Globus pallidus (tissue), 1 donor: Measurements from ENCODE around the gene NOTCH1.

Source experiments
- DNase-seq: peaks from one replicate; pipeline ENCODE4 v3.0.0-alpha.2; 2015; ENCODE audit warnings: low spot score

Gene NOTCH1

DNA sequence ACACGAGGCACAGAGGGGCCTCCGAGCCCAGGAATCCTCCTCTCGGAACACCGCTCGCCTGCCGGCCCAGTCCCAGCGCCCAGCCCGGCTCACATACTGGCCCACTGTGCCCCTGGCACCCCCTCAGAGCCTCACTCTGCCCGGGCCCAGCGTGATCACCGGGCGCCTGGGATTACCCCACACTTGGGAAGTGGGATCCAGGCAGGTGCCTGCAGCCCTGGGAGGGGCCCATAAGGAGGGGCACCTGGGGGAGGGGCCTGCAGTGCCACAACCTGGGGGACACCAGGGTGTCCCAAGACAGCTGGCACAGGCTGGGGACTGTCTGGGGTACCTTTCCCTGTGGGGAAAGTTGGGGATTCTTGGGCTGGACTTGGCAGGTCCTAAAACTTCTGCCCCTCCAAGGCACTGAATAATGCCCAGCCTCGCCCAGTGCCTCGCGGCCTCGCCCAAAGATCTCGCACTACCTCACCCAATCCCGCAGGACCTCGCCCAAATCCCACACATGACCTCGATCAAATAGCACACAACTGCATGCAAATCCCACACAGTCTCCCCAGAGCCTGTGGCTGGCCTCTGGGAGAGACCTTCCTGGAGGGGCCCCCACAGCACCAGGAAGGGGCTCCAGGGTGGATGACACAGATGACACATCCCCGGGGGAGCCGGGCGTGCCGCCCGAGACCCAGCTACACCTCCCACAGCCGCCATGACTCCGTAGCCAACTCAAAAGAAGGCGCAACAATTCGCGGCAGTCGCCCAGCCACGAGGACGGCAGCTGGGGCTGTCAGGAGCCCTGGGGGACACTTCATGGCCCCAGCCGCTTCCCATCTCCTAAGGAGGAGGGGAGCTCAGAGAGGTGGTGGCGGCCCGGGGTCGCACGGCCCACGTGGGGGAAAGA lies 13.7 kb downstream of the NOTCH1 start:
- no peak for DNase-seq

DNA sequence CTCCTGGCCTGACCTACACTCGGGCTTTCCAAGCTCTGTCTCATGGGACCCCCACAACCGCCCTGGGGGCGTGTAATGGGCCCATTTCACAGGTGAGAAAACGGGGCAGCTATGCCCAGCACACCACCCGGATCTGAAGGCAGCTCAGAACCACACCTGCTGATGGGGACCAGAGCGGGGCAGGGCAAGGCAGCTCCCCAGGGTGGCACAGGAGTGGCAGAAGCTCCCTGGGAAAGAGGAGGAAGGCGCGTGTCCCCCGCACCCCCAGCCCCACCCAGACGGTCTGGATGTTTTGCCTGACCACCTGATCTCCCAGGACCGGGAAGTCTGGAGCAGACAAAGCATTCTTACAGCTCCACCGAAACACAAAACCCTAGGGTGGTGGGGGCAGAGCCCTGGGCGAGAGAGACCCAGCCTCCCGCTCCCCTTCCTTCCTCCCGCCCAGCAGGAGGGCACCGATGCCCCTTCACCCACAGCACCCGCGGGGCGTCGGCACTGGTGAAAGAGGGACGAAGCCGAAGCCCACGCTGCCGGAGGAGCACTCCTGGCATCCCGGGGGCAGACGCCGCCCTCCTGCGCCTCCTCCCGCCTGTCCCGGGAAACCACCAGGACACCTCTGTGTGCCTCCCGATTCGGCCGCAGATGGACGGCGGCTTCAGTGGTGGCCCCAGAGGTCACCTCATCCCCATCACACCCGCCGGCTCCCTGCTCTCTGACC lies 14.5 kb downstream of the NOTCH1 start:
- DNase-seq: no peak

DNA sequence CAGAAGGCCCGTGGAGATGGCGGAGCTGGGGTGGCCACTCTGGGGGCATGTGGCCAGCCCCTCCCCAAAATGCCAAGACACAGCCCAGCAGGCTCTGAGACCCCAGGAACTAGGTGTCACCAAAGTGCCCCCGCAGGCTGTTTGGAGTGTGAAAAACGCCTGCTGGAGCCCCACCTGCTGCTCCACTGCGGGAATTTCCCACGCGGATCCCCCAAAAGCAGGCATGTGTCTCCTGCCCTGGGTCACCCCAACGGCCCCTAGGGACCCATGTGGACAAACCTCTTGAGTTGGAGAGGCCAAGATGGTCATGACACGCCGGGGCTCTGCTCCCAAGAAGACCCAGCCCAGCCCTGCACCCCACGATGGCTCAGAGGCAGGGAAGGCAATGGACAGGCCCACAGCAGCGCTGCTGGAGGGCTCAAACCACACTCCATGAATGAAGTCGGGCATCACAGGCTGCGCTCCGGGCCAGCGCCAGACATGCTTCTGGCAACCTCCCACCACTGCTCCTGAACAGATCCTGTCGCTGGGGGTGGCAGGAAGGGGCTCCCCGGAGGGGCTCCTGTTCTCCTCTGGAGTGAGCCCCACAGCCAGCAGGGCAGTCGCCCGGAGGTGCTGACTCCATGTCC lies 15.3 kb downstream of the NOTCH1 start:
- DNase-seq: no peak

DNA sequence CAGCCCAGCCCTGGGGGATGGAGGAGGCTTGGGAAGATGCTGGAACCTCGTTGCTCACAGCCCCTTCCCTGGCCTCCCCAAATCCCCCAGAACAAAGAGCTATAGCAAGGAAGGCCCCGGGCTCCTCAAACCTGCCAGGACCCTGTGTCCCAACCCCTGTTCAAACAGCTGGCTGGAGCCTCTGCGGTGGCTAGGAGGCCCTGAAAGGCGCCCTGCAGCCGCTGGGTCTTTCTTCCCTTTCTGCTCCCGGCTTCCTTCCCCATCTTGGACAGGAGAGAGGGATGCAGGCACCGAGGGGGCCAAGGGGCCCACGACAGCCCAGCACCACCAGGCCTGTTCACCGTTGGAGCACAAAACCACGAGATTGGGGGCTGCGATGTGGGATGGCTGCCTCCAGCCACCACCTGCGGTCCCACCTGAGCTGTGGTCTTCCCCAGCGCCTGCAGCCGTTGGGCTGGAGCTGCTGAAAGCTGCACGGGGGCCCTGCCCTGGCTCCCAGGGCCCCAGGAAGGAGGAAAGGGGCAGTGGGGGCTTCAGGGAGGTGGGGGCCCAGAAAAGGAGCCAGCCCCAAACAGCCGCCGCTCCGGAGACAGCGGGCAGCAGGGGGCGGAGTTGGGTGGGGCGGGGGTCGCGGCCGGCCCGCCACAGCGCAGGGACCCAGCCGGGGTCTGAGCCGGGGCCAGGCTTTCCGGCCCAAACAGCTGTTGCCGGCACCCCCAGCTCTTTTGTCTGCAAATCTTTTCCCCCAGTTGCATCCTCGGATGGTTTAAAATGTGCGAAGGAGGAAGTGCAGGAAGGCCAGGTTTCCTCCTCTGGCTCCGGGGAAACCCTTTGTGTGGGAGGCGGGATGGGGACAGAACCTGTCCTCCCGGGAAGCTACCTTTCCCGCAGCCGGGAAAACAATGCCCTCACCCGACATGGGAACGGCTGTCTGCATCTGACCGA lies 16.1 kb downstream of the NOTCH1 start:
- DNase-seq: no peak

DNA sequence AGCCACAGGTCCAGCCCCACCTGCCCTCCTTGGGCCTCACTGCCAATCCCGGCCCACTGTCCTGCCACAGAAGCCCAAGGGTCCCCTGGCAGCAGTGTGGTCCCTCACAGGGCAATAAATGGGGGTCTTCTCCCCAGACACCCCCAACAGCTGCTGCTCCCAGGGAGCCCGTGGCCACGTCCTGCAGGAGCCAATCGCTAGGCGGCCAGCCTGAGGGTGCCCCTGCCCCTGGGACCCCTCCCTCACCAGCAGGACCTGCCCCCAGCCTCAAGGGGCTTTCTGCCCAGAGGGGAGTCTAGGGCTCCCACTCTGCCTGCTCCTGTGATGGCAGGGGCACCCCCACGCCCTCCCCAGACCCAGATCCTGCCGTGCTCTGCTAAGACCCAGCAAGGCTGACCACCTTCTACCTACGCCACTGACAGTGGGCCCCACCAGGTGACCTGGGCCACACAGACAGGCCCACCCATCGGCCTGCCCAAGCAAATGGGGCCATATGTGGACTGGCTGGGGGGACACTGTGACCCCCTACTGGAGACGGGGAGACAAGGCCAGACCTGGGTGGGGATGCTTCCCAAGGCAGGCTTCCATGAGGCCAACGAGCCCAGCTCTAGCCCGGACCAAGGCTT lies 17.0 kb downstream of the NOTCH1 start:
- no peak for DNase-seq

DNA sequence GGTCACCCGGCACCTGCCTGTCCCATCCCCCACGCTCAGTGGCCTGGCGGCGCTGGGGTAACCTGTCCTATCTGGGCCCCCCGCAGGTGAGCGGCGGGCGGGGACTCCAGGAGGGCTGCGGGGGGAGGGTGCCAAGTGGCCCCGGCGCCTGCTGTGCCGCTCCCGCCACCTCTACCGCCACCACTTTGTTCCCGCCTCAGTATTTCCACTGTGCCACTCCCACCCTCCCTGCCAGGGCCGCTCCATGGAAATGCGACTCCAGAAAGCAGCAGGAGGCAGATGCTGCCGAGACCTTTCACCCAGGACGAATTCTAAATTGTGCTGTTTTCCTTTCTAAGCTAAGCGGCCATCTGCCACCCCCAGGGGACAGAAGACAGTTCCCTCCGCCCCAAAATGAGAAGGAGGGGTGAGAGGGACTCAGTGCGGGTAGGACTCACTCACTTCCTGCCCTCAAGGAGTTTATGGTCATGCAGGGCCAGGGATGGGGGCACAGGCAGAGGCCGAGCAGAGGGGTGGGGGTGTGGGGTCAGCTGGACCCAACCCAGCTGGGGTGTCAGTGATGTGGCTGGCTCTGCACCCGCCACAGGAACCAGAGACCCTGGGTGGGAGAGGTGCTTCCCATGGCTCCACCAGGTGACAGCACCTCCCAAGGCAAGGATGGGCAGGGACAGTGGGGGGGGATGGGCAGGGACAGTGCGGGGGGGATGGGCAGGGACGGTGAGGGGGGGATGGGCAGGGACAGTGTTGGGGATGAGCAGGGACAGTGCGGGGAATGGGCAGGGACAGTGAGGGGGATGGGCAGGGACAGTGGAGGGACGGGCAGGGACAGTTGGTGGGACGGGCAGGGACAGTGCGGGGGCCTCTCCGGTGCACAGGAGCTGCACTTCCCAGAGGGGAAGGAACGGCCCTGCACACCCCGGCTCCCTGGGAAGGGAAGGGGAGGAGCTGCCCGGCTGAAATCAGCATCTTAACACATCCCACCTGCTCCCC lies 17.8 kb downstream of the NOTCH1 start:
- no peak for DNase-seq

DNA sequence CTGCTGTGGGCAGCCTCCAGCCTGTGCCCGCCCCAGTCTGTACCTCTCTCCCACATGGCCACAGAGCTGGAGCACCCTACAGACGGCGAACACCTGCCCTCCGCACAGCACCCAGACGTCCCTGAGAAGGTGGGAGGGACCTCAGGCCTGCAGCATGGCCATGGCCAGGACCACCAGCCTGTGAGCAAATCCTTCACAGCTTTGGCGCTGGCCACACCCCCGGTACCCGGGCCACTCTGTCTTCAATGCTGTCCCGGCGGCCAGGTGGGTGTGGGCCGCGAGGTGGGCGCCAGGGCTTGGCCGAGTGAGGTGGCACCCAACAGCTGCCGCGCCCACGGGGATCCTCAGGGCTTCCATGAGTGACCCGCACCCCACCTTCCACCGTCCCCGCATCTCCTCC lies 18.7 kb downstream of the NOTCH1 start:
- DNase-seq: no peak

DNA sequence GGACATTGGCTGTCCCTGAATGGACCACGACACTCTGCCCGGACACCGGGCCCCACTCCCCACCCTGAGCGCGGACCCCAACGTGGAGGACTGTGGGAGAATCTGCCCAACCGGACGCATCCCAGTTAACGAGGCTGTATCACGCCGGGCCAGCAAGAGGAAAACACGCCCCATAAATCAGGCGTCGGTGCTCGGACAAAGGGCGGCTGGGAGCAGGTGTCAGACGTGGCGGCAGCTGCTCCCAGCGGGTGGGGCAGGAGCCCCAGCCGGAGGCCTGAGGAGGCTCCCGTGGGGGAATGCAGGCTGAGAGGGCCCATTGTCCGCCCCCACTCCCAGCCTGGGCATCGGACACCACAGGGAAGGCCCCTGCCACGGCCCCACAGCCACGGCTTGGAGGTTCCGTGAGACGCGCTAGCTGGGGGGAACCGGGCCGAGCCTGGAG lies 19.2 kb downstream of the NOTCH1 start:
- DNase-seq: peak; percentile 92

DNA sequence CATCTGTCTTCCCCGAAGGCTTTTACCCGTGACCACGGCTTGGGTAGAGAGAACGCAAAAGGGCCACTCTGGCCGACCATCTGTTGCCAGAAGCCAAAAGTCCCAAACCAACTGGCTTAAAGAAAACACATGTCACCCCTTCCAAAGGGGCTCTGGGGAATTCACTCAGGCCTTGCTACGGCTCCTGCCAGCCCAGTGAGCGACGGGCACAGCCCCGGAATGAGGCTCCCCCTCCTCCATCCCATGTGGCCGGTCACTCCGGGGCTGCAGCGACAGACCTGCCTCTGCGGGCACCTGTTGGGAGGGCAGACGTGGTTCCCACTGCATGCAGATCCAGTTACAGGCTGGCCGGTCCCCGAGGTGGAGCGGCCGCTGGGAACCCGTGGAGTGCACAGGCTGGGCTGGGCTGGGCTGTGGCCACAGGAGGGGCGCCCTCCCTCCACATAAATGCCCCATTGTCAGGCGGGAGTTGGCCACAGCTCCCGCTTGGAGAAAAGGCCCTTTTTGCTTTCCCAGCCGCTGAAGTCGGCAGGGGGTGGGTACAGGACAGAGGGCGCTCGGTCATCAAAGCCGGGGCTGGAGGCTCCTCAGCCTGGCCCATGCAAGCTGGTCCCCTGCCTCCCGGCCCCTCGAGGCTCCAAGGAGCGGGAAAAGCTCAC lies 19.9 kb downstream of the NOTCH1 start:
- peak; percentile 99 for DNase-seq

DNA sequence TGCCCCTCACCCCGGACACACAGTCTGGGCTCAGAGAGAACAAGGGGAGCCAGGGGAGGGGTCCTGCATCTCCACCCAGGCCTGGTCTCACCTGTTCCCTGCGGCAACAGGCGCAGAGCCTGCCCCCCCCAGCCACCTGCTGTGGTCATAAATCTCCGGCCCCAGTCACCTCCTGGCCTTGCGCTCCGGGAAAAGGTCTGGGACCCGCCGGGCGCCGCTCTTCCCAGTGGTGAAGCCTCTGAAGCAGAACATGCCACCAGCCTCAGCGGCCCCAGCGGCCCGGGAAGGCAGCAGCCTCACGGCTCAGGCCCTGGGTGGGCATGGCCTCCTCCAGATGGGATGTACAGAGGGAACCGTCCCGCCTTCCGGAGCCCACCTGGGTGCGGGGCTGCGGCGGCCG lies 20.6 kb downstream of the NOTCH1 start:
- DNase-seq: no peak

DNA sequence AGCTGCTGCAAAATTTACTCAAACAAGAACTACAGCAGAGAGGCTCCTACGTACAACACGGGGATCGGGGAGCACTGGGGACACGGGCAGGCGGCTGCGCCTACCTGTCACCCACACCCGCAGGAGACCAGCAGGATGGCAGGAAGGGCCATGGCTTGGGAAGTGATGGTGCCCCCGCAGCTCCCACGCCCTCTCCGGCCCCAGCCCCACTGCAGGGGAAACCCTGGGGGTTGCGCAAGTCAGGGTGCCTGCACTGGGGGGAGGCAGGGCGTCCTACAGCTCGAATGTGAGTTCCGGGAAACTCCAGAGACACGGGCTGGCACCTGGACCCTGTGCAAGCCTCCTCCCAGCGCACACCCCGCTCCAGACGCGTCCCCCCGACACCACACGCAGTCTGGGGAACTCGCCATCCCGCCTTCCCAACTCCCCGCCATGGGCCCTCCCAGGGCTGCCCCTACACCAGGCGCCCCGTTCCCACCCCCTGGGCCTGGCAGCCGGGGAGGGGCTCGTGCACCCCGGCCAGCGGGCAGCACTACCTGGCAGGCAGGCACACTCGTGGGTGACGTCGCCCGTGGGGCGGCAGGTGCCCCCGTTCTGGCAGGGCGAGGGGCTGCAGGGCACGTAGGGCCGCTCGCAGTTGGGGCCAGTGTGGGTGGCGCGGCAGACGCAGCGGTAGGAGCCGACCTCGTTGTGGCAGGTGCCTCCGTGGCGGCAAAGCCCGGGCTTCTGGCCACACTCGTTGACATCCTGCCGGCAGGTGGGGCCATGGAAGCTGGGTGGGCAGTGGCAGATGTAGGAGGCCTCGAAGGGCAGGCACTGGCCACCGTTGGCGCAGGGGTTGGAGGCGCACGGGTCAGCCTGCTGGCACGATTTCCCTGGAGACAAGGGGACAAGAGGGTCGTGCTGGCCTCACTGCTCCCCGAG lies 23.3 kb downstream of the NOTCH1 start:
- no peak for DNase-seq

DNA sequence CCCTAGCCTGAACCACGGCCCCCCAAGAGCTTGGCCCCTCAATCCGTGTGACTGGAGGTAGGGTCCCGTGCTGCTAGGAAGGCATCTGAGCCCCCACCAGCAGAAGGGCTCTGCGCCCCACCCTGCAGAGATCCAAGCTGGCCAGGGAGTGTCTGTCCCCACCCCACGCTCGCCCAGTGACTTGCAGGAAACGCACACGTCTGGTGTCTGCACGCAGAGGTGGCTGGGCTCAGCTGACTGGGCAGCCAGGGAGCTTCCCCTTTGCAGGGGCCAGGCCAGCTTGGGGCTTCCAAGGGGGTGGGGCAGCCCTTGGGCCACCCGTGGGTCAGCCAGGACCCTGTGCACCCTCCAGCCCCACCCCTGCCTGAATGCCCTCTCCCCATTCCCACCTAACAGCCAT lies 24.3 kb downstream of the NOTCH1 start:
- DNase-seq: no peak

DNA sequence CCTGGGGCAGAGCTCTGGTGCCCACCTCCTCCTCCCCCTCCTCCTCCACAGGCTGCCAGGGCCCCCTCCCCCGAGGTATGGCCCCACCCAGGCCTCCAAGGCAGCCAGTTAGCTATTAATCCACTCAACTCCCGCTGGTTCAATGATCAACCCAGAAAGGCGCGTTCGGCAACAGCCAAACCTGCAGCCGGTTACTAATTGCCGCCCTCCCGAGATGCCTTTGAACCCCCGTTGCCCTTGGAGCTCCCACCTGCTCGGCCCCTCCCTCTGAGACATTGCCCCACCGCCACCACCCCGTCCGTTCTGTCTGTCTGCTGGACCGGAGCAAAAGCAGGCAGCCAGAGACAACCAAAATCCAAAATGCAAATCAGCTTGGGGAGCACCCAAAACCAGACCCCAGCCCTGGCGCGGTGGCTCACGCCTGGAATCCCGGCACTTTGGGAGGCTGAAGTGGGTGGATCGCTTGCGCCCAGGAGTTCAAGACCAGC lies 25.8 kb downstream of the NOTCH1 start:
- no peak for DNase-seq

DNA sequence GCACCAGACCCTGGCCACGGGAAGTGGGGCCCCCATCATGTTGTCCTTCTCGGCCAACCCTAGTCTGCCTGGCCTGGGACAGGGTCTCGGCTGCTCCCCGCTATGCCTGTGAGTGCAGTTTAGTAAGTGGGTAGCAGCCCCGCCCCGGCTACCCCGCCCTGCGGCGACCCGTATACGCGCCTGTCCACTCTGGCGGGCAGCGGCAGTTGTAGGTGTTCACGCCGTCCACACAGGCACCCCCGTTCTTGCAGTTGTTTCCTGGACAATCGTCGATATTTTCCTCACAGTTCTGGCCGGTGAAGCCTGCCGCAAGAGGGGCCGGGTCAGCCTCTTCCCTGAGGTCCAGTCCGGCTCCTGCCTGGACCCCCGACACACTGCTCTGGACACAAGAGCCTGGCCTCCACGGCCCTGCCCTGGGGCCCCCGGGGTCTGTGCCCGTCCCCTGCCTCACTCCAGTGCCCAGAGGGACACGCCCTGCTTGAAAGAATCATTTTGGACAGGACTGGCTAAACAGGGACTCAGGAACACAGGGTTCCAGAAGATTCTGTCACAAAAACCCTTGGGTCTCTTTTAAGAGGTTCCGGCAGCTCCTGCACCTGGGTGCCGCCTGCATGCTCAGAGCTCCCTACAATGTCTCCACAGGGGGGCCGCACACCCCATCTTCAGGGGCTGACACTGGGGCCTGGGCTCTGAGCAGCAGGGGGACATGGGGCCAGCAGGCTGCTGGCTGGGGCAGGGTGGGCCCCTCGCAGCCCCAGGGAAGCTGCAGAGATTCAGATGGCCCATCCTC lies 26.4 kb downstream of the NOTCH1 start:
- no peak for DNase-seq

DNA sequence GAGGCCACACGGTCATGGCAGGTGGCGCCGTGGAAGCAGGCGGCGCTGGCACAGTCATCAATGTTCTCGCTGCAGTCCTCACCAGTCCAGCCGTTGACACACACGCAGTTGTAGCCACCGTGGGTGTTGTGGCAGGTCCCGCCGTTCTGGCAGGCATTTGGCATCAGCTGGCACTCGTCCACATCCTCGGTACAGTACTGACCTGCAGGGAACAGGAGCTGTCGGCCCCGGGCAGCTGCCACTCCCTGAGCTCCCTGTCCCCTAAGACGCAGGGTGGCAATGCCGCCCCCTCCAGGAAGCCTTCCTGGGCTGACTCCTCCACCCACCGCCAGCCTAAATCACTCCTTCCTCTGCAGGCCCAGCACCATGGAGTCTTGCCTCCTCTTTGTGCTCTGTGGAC lies 27.2 kb downstream of the NOTCH1 start:
- DNase-seq: no peak

DNA sequence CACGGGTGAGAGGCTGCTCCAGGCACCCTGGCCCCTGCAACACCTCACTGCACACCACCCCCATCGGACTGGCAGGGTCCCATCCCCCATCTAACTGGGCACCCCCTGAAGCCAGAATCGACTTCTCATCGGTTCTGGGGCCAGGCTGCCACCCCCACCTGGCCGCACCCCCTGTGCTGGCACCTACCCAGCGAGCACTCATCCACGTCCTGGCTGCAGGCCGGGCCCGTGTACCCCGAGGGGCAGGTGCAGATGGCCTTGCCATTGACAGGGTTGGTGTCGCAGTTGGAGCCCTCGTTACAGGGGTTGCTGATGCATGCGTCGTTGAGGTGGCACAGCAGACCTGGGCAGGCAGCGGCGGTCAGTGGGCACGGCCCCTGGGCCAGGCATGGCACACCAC lies 27.9 kb downstream of the NOTCH1 start:
- no peak for DNase-seq

DNA sequence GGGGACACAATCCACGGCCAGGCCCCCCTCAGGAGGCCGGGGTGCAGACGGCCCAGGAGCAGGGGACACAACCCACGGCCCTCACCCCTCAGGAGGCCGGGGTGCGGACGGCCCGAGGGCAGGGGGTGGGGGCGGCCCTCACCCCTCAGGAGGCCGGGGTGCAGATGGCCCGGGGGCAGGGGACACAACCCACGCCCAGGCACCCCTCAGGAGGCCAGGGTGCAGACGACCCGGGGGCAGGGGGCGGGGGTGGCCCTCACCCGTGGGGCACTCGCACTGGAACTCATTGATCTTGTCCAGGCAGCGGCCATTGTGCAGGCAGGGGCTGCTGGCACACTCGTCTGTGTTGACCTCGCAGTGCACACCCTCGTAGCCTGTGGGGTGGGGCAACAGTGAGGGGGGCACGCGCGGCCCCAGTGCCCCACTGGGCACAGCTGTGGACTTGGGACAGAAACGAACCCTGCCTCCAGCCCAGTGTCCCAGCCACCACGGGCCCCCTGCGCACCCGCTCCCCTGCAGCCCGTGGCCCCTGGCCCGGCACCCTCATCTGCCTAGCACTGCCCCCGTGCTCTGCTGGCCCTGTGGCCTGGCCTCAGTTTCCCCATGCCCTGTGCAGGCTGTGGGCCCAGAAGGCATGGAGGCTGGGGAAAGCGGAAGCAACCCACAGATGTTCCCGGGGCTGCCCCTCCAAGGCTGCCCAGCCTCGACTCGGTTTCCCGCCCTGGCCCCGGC lies 28.7 kb downstream of the NOTCH1 start:
- no peak for DNase-seq
